ENCODE measurements around the gene HDAC9.

The HDAC9 gene

GRCh38 chr7:18780938-18781337 lies 285.4 kb downstream of the HDAC9 start:
- no peak overlapping the region for H3K9ac ChIP-seq (ENCODE audit: low read depth, low read length, poor library complexity, severe bottlenecking)
- no peaks in the 10 kb centered on the region for H3K36me3 ChIP-seq (ENCODE audit: insufficient read depth, low read length)
- no peaks in the 10 kb centered on the region for H3F3A ChIP-seq (ENCODE audit: low read depth)

GRCh38 chr7:18786196-18786727 lies 290.7 kb downstream of the HDAC9 start:
- Histone ChIP-seq H4K20me1 (ENCODE audit: insufficient read depth, low read length, poor library complexity, severe bottlenecking) (no peaks in the 10 kb centered on the region), H3K9ac (ENCODE audit: low read depth, low read length, poor library complexity, severe bottlenecking) (no peak overlapping the region), H3K9me2 (replicated peaks; ENCODE audit: low read depth, low read length) (no peaks in the 10 kb centered on the region), H3K4me2 (ENCODE audit: low read depth, low read length, poor library complexity, severe bottlenecking) (no peak overlapping the region), H3K79me2 (ENCODE audit: insufficient read depth, low read length) (no peaks in the 10 kb centered on the region), H3K36me3 (ENCODE audit: insufficient read depth, low read length) (no peaks in the 10 kb centered on the region), H3F3A (ENCODE audit: low read depth) (no peaks in the 10 kb centered on the region), H3K9me3 (ENCODE audit: insufficient read depth, low read depth, low read length) (no peaks in the 10 kb centered on the region), H3K4me3 (ENCODE audit: low read length, poor library complexity, severe bottlenecking) (no peak overlapping the region), H3K4me1 (ENCODE audit: insufficient read depth, low read length, poor library complexity, severe bottlenecking) (no peaks in the 10 kb centered on the region), H2AFZ (ENCODE audit: low read length) (no peak overlapping the region), H3K27me3 (ENCODE audit: insufficient read depth, low read length, poor library complexity, severe bottlenecking) (no peaks in the 10 kb centered on the region)
- TF ChIP-seq EZH2phosphoT487 (IDR thresholded peaks at IDR 0.05; ENCODE audit: borderline replicate concordance) (no peak), CTCF (conservative IDR thresholded peaks at IDR 0.05; ENCODE audit: low read length) (no peak)

More at GRCh38 chr7:18780938-18781337, 285.4 kb downstream of the HDAC9 start:
- no peaks in the 10 kb centered on the region for H3K79me2 ChIP-seq (ENCODE audit: insufficient read depth, low read length)
- no peaks in the 10 kb centered on the region for H3K9me2 ChIP-seq (replicated peaks; ENCODE audit: low read depth, low read length)
- no peaks in the 10 kb centered on the region for H4K20me1 ChIP-seq (ENCODE audit: insufficient read depth, low read length, poor library complexity, severe bottlenecking)
- H3K9me3 ChIP-seq (ENCODE audit: insufficient read depth, low read depth, low read length), result no peaks in the 10 kb centered on the region
- H3K27me3 ChIP-seq (ENCODE audit: insufficient read depth, low read length, poor library complexity, severe bottlenecking), result no peaks in the 10 kb centered on the region
- no peak overlapping the region for H3K4me2 ChIP-seq (ENCODE audit: low read depth, low read length, poor library complexity, severe bottlenecking)
- no peak overlapping the region for H3K4me3 ChIP-seq (ENCODE audit: low read length, poor library complexity, severe bottlenecking)
- no peaks in the 10 kb centered on the region for H3K4me1 ChIP-seq (ENCODE audit: insufficient read depth, low read length, poor library complexity, severe bottlenecking)
- no peak overlapping the region for H2AFZ ChIP-seq (ENCODE audit: low read length)
- TF ChIP-seq CTCF (conservative IDR thresholded peaks at IDR 0.05; ENCODE audit: low read length), result no peak
- no peak for TF ChIP-seq EZH2phosphoT487 (IDR thresholded peaks at IDR 0.05; ENCODE audit: borderline replicate concordance)

- no peaks in the 10 kb centered on the region for H3F3A ChIP-seq (ENCODE audit: low read depth)
- H3K27me3 ChIP-seq (ENCODE audit: insufficient read depth, low read length, poor library complexity, severe bottlenecking), result no peaks in the 10 kb centered on the region
- H4K20me1 ChIP-seq (ENCODE audit: insufficient read depth, low read length, poor library complexity, severe bottlenecking), result no peaks in the 10 kb centered on the region
- no peaks in the 10 kb centered on the region for H3K9me3 ChIP-seq (ENCODE audit: insufficient read depth, low read depth, low read length)
- H3K4me2 ChIP-seq (ENCODE audit: low read depth, low read length, poor library complexity, severe bottlenecking), result no peak overlapping the region
- H2AFZ ChIP-seq (ENCODE audit: low read length), result no peak overlapping the region
- H3K4me1 ChIP-seq (ENCODE audit: insufficient read depth, low read length, poor library complexity, severe bottlenecking), result no peaks in the 10 kb centered on the region
- H3K36me3 ChIP-seq (ENCODE audit: insufficient read depth, low read length), result no peaks in the 10 kb centered on the region
- no peak overlapping the region for H3K9ac ChIP-seq (ENCODE audit: low read depth, low read length, poor library complexity, severe bottlenecking)
- H3K9me2 ChIP-seq (replicated peaks; ENCODE audit: low read depth, low read length), result no peaks in the 10 kb centered on the region
- no peaks in the 10 kb centered on the region for H3K79me2 ChIP-seq (ENCODE audit: insufficient read depth, low read length)
- TF ChIP-seq EZH2phosphoT487 (IDR thresholded peaks at IDR 0.05; ENCODE audit: borderline replicate concordance) (no peak), CTCF (conservative IDR thresholded peaks at IDR 0.05; ENCODE audit: low read length) (no peak)
- no peak overlapping the region for H3K4me3 ChIP-seq (ENCODE audit: low read length, poor library complexity, severe bottlenecking)
These were observed 291.2 kb downstream of the HDAC9 start for GRCh38 chr7:18786796-18787195.

All from Loucy (cell line).